HG03460 (cell line): ENCODE data around the gene RBMXL3.
"Not testable (repeated sequence)": the region's sequence is repeated elsewhere in the genome, so short reads cannot be mapped to it uniquely, and the experiment has no call there.

ENCODE experiments used
- ATAC-seq: cut with Tn5 transposase; IDR thresholded peaks from one replicate; pipeline ENCODE4 v1.9.1; 2021; ENCODE audit not compliant: unreplicated experiment

Gene RBMXL3

DNA sequence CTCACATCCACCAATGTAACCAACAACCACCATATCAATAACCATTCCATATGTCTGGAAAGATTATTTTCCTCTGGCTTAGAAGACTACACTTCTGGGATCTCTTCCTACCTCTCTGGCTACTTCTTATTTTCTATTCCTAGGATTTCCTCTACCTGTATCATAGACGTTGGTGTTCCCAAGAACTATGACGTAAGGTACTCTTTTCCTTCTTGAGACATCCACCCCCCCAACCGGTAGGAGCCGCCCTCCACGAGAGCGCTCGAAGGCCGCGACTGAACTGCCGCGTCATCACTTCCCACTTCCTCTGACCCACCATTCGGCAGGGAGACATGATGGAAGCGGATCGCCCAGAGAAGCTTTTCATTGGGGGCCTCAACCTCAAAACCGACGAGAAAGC, at the start of gene RBMXL3:
Gene RBMXL3, plus strand, starts transcription at position 301 of the 400 bp plus-strand sequence. Its CDS starts 32 bp downstream, at position 333.
- no peak for ATAC-seq

- no peak for ATAC-seq
These were observed 47.2 kb upstream of the RBMXL3 start for GRCh38 chrX:115142057-115142456.

DNA sequence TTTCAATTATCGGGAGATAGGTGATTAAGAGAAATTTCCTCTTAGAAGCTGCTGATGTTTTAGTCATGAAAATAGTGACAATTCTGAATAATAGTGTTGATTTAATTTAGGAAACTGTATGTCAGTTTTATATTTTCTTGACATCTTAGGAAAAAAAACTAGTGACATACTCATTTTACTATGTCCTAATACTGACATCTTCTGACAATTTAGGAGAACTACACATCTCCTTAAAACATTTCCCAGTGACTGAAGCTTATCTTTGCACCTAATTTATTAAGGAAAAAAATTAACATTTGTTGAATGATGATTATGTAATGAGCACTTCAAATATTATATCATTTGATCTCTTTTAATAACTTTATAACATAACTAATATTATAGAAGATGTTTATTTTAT, 42.0 kb upstream of the RBMXL3 start:
- ATAC-seq = no peak

DNA sequence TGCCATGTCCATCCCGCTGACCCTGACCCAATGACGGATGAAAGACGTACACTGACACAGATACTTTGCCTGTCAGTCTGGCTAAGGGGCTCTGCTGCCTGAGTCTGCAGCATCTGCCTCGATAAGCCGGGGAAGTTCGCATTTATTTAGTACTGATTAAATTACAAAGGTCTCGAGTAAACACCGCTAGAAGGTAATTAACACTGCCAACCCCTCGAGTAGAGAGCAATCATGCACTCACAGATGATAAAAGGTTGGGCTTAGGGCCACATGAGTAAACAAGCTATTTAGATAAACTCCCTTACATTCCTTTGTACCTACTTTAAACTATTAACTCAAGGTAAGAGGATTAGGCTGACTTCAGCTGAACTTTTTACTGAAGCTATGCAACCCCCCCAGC, 16.0 kb upstream of the RBMXL3 start:
- no peak for ATAC-seq

- ATAC-seq = no peak
These were observed 14.7 kb upstream of the RBMXL3 start for GRCh38 chrX:115174548-115174947.

DNA sequence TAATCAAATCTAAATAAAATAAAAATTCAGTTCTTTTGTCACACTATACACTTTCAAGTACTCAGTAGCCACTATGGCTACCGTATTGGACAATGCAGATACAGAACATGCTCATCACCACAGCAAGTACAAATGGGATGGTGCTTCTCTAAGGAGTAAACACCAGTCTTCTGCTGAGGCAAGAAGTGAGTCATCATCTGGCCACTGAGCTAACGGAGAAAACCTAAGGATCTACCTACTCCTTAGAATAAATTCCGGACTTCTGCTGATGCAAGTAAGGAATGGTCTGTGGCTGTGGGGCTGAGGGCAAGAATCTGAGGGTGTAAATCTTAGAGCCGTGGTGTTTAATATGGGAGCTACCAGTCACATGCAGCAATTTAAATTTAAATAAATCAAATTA, 11.3 kb upstream of the RBMXL3 start:
- ATAC-seq = no peak

DNA sequence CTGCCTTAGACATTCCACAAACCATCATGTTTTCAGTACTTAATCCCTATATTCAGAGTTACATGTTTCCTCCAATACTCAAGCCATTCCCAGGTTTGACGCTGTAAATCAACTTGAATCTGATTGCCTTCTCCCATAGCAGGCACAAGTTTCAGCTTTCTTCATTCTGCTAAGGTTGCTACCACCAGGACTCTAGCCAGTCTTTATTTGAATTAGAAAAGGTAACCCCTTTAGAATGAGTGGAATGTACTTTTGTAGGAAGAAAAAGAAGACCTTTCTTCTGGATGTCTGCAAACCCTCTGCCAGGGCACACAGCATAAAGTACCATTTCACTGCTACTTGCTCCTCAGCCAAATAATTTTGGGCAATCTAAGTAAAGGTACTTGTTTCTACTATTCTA, 10.7 kb upstream of the RBMXL3 start:
- no peak for ATAC-seq

DNA sequence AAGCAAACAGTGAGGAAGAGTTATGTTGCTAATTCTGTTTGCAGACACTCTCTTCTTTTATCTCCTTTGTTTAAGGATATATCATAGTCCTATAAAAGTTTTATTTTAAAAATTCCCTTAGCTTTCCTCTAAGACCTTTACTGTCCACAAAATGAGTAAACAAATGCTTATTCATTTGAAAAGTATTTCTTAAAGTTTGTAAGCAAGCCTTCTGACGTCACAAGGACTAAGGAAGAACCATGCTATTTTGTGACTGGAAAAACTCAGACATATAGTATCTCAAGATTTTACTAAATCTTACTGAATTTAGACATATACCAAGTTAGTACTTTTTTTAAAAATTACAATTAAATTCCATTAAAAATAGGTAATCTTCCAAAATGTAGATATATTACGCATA, 5.2 kb upstream of the RBMXL3 start:
- ATAC-seq = no peak

DNA sequence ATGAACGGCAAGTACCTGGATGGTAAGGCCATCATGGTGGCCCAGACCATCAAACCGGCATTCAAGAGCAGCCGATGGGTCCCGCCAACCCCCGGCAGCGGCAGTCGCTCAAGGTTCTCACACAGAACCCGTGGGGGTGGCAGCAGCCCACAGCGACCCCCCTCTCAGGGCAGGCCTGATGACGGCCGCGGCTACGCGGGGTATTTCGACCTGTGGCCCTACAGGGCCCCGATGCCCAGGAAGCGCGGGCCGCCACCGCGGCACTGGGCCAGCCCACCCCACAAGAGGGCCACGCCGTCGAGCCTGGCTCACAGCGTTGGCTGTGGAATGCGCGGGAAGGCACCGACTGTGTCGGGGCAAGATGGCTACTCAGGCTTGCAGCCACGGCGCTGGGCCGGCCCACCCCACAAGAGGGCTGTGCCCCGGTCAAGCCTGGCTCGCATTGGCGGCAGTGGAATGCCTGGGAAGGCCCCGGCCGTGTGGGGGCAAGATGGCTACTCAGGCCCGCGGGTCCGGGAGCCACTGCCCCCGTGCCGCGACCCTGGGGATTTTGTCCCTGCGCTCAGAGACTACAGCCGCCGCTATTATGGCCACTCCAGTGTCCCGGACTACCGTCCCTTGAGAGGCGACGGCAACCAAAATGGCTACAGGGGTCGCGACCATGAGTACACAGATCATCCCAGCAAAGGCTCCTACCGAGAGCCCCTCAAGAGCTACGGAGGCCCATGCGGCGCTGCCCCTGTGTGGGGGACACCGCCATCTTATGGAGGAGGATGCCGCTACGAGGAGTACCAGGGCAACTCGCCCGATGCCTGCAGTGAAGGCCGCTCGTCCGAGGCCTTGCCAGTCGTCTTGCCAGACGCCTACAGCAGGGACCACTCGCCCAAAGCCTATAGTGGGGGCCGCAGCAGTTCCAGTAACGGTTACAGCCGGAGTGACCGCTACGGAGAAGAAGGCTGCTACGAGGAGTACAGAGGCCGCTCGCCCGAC, 731 bp downstream of the RBMXL3 start:
- ATAC-seq = no peak

GRCh38 chrX:115190636-115191489, 1.7 kb downstream of the RBMXL3 start:
- ATAC-seq = no peak

DNA sequence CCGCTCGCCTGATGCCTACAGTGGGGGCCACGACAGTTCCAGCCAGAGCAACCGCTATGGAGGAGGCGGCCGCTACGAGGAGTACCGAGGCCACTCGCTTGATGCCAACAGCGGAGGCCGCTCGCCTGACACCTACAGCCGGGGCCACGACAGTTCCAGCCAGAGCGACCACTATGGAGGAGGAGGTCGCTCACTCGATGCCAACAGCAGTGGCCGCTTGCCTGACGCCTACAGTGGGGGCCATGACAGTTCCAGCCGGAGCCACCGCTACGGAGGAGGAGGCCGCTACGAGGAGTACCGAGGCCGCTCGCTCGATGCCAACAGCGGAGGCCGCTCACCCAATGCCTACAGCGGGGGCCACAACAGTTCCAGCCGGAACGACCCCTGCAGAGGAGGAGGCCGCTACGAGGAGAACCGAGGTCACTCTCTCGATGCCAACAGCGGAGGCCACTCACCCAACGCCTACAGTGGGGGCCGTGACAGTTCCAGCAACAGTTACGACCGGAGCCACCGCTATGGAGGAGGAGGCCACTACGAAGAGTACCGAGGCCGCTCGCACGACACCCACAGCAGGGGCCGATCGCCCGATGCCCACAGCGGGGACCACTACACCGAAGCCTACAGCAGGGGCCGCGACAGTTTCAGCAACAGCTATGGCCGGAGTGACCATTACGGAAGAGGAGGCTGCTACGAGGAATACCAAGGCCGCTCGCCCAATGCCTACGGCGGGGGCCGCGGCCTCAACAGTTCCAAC, 2.5 kb downstream of the RBMXL3 start:
- no peak for ATAC-seq

DNA sequence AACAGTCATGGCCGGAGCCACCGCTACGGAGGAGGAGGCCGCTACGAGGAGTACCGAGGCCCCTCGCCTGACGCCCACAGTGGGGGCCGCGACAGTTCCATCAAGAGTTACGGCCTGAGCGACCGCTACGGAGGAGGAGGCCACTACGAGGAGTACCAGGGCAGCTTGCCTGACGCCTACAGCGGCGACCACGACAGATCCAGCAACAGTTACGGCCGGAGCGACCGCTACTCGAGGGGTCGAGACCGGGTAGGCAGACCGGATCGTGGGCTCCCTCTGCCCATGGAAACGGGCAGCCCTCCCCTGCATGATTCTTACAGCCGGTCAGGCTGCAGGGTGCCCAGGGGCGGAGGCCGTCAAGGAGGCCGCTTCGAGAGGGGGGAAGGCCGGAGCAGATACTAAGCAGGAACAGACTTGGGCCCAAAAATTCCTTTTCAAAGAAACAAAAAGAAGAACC, 3.1 kb downstream of the RBMXL3 start:
- ATAC-seq = no peak

GRCh38 chrX:115204040-115204439, 14.8 kb downstream of the RBMXL3 start:
- ATAC-seq = no peak

DNA sequence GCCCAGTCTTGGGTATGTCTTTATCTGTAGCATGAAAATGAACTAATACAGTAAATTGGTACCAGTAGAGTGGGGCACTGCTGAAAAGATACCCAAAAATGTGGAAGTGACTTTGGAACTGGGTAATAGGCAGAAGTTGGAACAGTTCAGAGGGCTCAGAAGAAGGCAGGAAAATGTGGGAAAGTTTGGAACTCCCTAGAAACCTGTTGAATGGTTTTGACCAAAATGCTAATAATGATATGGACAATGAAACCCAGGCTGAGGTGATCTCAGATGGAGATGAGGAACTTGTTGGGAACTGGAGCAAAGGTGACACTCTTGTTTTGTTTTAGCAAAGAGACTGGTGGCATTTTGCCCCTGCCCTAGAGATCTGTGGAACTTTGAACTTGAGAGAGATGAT, 20.3 kb downstream of the RBMXL3 start:
- ATAC-seq = not testable (repeated sequence)

GRCh38 chrX:115214151-115214550, 24.9 kb downstream of the RBMXL3 start:
- ATAC-seq = no peak

- ATAC-seq = no peak
These were observed 25.4 kb downstream of the RBMXL3 start for GRCh38 chrX:115214605-115215004.

GRCh38 chrX:115217346-115217745, 28.1 kb downstream of the RBMXL3 start:
- ATAC-seq = not testable (repeated sequence)

DNA sequence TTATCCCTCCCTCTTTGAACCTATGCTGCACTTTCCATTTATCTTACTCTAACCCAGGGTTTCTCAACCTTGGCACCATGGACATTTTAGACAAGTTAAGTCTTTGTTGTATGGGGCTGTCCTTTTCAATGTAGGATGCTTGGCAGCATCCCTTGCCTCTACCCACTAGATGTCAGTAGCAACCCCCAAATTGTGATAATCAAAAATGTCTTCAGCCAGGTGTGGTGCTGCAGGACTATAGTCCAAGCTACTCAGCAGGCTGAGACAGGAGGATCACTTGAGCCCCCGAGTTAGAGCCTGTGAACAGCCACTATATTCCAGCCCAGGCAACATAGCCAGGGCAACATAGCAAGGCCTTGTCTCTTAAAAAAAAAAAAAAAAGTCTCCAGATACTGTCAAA, 37.7 kb downstream of the RBMXL3 start:
- no peak for ATAC-seq

DNA sequence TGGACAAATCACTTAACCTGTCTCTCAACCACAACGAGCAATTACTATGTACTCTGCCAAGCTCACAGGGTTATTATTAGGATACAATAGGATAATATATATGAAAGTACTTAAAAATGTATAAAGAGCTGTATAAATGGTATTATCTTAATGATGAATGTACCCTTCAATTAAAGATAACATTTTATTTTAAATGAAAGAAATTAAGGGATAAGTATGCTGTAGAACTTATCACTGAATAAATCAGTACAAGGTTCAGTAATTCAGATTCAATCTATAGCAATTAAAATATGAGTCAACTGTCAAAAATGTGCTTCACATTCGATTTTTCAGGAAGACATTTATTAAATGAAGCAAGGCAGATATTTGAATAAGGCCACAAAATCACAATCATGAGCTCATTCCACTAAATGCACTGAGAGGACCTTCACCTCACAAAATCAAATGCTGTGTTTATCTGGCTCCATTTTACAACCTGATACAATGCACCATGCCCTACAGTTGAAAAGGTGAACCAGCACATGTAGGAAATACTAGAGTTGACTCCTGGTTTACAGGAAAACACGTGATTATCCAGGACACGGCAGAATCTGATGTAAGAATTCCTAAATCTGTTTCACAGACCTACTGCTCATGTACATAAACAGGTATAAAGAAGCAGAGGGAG, 40.3 kb downstream of the RBMXL3 start:
- ATAC-seq = no peak

DNA sequence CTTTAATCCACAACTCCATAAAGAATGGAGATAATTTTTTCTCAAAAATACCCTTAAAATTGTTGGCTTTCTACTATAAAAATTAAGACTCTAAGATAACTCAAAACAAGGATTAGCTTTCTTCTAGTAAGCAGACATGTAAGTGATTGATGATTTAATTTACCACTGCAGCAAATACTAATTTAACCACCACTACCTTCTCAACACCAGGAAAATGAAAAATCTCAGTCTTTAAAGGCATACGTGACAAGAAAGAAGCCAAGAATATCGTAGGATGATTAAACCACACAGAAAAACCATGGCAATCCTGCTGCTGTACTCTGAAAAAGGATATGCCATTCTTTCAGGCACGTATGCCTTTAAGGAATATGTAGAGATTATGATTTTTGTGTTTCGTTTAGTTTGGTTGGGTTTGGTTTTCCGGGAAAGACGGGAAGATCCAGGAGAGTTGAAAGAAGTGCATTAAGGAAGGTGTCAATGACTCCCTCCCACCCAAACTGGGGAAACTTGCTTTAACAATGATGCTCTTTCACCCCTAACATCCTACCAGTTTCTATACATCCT, 43.8 kb downstream of the RBMXL3 start:
- ATAC-seq = no peak
